T-helper 1 cell (primary cell): ENCODE data around the gene PDCD1.

Source experiments
- DNase-seq, 5 donors: peaks; one replicate each; pipeline ENCODE4 v3.0.0-alpha.2; 2012 to 2020

PDCD1 gene

DNA sequence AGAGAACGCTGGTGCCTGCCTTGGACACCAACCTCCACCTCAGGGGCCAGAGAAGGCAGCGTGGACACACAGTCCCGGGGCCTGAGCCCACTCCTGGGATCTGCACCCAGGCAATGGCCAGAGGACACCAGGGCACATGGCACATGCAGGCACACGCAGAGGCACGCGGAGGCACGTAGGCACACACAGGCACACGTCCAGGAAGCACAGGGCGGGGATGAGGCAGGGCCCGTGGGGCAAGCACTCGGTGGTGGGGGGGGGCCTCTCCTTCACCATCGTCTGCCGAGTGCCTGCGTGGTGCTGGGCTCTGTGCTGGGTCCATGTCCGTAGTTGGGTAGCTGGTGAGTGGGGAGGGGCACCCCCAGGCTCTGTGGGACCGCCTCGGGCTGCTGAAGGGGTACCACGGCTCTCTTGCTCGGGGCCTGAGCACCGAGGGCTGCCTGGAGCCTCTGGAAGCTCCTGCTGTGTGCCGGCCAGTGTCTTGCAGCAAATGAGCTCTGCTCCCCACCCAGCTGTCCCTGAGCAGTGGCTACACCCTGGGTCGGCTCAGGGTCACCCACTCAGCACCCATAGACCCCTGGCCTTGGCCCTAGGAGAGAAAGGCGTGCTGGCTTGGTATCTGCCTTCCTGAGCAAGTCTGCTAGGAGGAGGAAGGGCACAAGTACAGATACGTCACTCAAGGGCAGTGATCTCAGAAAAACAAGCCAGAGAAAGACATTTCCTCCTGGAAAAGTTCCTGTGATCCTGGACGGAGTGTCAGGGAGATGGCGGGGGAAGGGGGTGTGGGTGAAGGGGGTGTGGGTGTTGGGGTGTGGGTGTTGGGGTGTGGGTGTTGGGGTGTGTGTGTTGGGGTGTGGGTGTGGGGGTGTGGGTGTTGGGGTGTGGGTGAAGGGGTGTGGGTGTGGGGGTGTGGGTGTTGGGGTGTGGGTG, 37.3 kb upstream of the PDCD1 start:
- no peak for DNase-seq

DNA sequence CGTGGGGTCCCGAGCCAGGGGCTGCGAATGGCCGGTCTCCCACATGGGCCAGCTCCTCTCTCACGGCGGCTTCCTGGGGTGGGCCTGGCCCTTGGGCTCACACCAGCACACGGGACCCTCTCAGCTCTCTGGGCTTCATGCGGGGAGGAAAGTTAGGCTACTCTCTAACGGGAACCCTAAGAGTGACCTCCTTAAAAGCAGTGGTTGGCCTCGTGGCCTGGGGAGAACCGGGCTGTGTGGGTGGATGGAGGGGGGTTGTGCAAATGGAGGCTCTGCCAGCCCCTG, 36.7 kb upstream of the PDCD1 start:
- no peak for DNase-seq

DNA sequence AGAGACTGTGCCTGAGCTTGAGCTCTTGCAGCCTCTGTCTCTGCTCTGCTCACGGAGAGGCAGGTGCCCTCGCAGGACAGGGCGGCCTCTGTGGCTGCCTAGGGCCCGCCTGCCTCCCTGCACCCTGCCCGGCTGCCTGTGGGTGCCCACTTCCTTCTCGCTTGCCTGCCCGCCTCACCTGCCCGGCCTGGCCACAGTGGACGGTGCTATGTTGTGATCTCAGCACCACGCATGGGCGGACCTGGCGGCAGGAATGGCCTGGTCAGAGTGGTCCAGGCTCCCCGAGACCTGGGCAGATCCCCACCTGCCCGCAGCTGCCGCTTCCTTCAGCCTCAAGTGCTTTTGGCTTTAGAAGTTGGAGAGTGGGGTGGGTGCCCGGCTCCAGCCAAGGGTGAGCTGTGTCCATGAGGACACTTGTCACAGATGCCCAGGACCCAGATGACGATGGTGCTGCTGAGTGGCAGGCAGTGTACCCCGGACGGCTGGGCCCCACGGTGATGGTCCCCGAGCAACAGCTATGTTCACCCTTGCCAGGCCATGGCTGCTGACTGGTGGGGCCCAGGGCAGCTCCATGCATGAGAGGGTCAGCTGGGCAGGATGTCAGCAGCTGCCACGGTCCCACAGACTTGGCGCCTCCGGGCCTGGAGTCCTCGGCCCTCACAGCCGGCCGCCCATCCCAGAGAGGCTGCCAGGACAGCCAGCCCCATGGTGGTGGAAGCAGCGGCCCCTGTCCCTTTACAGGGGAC, 36.2 kb upstream of the PDCD1 start:
- no peak for DNase-seq

DNA sequence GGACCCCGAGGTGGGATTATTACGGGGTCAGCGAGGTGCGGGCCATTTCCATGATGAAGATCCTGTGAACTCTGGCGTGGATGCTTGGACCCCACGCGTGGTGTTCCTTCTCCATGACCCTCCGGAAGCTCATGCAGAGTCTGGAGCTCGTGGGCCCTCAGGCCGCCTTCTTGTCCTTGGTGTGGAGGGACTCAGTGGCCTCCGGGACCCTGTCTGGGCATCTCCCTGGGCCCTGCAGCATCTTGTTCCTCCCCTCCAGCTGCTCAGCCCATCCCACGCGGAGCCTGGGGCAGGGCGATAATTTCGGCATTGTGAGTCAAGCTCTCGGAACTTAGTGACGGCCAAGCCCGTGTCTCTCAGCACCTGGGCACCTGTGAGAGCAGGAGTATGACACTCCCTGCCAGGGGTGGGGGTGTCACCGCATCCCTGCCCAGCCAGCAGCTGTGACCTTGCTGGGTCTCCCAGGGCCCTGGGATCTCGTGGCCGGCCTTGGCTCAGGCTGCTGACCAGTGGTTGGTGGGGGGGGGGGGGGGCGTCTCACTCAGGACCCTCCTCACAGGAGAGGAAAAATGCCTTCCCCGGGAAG, 35.5 kb upstream of the PDCD1 start:
- no peak for DNase-seq

DNA sequence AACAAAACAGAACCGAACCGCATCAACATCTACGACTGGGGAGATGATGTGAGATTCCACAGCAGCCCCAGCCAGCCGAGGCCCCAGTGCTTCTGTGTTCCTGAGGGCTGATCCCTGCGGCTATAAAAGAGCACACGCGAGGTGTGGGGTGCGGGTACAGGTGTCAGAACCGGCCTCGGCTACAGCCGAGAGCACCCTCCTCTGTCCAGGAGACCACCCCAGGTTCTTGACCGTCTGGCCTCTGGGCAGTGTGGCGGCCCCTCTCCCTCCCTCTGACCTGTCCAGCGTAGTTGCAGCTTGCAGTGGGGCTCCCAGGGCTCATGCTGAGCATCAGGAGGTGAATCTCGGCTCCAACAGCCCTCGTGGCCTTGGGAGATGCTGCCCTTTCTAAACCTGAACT, 34.6 kb upstream of the PDCD1 start:
- no peak for DNase-seq

DNA sequence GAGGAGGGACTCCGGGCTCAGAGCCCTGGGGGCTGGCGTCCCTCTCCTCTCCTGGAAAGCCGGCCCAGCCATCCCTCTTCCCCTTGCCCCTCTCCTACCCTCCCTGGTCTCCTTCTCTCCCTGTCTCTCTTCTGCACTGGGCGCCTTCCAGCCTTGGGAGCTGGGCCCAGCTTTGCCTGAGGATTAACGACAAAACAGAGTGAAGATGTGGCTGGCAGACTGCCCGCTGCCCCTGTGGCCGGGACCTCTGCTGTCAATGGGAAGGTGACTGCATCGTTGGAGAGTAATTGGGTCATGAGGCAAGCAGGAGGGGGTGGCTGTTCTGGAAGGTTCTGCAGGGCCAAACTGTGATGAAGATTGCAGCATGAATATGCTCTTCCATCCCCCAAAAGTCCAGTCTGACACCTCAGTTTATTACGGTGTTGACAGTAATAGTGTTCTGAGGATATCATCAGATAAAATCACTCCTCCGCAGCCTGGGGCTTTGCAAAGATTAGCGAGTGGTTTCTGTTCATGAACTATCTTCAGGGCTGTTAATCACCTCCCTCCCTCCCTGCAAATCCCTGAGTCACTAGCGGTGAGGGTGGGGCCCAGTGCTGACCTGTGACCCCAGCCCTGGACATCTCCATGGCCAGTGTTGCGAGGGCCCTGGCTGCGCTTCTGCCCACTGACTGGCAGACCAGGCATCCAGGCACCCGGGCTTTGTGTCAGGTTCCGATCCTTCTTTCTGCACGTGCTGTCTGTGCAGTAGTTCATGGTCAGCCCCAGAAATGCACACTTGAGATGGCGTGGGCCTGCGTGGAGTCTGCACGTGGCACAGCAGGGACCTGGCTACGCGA, 33.8 kb upstream of the PDCD1 start:
- DNase-seq = no peak

DNA sequence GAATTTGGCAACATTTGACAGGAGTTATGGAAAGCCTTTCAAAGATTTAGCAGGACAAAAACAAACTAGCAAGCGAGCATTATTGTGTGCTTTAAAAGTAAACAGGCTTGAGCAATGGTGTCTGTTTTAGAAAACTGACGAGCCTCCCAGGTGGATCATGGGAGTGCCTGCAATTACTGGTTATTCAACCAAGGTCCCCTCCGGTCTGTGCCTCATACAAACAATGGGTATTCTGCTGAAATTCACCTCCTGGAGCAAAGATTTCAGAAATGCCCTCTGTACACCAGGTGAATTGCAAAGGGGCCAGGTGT, 33.2 kb upstream of the PDCD1 start:
- no peak for DNase-seq

DNA sequence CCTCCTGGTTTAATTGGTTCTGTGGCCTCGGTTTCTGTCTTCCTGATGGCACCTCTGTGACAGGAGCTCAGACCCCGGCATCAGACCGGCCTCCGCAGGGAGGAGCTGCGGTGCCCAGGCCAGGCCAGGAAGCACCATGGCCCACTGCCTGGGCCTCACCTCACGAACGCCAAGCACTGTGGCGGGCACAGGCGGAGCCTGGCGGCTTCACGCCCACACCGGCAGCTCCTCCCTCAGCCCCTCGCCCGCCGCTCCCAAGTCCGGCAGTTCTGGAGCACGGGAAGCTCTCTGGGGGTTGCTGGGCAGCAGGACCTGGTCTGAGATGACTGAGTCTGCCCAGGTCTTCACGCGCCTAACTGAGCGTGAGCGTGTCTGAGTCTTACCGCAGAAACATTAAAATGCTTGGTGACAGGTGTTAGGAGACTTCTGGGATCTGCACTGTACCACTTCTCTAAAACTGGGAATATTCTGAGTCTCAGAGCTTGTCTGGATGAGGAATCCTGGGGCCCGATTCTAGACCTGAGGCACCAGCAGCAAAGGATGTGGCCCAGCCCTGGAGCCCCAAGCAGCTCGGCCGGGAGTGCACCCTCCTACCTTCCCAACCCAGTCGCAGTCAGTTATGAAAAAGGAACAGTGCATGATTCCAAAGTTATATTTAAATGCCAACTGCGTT, 32.8 kb upstream of the PDCD1 start:
- no peak for DNase-seq

DNA sequence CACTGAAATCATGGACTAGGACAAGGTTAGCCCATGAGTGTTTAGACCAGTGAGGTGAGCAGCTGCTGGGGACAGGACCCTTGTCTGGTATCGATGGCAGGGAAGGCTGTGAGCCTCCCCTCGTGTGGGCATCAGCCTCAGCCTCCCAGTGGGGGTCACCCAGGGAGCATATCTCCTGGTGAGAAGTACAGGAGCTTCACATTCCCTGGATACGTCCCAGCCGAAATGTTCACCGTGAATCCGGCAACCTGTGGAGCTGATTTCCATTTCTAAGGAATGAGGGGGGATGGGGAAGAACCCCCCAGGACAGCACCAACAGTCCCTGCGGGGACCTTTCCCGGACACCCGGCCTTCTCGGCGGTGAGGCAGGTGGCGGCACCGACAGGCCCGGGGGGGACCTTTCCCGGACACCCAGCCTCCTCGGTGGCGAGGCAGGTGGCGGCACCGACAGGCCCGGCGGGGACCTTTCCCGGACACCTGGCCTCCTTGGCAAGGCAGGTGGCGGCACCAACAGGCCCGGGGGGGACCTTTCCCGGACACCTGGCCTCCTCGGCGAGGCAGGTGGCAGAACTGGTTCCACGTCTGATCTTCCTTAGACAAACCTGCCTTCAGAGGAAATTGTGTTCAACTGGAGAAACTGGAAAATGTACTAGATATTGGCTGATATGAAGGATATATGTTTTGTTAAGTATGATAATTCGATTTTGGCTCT, 32.0 kb upstream of the PDCD1 start:
- no peak for DNase-seq

DNA sequence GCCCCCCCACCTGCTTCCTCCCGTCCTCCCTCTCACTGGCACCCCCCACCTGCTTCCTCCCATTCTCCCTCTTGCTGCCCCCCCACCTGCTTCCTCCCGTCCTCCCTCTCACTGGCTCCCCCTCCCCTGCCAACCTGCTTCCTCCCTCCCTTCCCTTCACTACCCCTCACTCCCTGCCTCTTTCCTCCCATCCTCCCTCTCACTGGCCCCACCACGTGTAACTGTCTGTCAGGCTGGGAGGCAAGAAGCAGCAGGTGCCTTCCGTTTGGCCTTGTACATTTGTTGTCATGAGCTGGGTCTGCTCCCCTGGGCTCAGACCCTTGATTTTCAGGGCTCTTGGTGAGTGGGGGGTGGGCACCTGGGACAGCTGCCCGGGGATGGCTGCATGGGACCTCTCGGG, 29.9 kb upstream of the PDCD1 start:
- no peak for DNase-seq

DNA sequence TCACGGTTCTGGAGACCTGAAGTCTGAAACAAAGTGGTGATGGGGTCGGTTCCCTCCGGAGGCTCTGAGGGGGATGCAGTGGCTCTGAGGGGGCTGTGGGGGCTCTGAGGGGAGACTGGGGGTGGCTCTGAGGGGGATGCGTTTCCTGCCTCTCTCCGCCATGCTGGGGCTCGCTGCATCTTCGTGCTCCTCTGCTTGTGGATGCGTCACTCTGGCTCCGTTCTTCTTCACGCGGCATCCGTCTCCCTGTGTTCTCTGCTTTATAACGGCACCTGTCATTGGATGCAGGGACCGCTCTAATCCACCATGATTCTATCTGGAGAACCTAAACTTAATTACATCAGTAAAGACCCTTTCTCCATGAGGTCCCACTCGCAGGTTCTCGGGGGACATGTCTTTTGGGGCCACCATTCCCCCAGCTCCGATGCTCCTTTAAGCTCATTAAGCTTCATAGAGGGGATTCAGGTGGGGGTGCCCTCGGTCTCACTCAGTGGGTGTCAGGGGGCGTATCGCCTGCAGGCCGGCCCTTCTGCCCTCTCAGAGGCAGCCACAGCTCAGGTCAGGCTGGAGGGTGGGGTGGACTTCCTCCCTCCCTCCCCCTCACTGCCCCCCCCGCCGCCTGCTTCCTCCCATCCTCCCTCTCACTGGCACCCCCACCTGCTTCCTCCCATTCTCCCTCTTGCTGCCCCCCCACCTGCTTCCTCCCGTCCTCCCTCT, 29.3 kb upstream of the PDCD1 start:
- no peak for DNase-seq

DNA sequence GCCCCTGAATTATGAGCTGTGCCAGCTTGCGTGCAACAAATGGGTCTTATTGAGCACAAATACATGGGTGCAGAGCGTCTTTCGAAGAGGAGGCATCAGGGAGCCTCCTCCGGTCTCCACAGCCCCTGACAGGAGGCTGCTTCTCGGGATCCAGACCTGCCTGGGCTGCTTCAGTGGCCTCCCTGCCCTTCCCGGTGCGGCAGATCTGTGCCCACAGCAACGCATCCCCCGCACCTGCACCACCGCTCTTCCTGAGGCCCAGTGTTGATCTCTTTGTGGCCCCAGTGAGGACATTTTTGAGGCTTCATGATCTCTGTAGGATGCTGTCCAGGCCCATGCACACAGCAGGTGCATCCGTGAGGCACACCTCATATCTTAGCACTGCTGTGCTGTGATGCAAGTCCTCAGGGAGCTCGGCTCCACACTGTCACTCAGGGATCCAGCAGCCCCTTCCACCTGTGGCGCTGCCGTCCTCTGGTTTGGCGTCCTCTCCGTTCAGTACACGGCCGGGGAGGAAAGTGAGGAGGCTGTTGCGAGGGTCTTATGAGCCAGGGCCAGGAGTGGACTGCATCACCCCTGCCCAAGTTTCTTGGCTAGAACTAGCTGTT, 28.2 kb upstream of the PDCD1 start:
- no peak for DNase-seq

DNA sequence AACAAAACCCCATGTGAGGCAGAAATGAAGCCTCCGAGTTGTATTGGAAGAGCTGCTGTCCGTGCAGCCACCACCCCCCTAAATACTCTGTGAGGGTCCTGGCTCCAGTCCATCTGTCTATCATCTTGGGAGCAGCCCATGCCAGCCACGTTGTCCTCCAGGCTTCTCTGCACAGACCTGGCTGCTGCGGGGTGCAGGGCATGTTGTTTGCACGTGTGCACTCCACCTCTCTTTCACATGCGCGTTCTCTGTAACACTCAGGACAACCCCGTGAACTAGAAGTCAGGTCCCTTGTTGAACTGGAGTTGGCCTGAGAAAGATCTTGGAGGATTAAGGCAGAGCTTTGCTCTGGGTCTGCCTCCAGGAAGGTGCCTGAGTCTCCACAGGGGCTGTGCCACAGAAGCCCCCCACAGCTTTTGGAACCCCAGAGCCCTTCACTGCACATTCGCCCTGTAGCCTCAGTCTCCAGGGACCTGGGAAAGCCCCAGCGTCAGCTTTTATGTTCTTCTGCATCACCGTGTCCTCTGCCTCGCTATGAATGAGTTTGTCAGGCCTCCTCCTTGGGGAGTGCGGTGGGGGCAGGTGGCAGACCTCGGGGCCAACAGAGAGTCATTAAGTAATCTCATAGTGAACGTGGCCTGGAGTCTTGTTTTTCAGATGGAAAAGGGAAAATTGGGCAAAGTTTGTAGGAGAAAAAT, 27.4 kb upstream of the PDCD1 start:
- DNase-seq = no peak

DNA sequence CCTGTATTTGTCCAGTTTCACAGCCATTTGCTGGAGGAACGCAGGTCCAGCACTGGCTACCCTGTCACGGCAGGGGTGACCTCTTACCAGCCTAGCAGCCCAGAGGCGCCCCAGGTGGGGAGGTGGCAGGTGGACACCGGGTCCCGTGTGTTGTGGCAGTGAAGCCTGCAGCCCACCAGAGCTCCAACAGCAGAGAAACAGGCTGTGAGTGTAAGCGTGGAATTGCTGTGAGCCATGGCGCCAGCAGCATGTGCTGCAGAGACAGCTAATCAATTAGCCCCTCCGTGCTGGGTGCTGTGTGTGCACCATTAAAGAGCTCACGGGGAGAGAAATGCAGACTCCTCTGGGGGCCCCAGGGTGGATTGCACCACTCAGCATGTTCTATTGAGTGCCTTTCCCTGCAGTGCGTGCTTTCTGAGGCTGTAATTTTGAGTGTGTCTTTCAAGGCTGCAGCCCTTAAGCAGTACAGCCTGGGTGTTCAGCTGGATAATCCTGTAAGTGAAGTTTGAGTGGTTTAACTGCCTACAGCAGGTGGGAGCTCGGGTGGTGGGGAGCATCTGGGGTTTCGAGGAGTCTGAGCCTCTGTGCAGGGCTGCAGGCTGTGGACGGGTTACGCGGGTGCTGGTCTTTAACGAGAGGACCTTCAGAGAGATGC, 26.7 kb upstream of the PDCD1 start:
- DNase-seq = no peak

DNA sequence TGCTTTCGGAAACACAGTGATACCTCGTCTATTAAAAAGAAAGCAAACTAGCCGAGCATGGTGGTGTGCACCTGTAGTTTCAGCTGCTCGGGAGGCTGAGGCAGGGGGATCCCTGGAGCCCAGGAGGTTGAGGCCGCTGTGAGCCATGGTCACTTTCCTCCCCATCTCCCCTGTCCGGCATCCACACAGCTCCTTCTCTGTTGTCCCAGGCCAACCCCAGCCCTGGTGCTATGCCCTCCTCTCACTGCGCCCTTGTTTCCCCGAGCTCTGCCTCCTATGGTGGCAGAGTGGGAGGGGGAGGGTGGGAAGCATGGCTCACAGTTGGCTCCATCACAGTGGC, 26.2 kb upstream of the PDCD1 start:
- no peak for DNase-seq

DNA sequence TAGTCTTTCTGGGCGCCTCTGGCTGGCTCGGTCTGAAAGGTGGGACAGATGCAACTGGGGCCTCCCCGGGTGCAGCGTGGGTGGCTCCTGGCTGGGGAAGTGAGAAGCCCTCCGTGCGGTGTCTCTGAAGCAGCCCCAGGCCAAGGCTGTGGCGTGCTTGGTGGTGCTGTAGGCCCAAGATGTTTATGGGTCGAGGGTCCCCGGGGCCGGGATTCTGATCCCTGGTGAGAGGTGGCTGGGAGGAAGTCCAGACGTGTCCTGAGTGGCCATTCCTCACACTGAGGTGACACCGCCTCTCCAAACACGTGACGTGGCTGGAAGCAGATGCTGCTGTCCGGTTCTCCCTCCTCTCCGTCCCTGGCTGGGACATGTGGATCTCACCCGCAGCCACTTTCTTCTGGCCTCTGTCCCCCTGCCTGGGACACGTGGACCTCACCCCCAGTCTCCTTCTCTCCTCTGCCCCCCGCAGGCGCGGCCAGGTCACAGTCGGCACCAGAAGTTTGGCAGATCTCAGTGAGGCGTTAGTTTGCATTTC, 23.5 kb upstream of the PDCD1 start:
- DNase-seq = no peak

DNA sequence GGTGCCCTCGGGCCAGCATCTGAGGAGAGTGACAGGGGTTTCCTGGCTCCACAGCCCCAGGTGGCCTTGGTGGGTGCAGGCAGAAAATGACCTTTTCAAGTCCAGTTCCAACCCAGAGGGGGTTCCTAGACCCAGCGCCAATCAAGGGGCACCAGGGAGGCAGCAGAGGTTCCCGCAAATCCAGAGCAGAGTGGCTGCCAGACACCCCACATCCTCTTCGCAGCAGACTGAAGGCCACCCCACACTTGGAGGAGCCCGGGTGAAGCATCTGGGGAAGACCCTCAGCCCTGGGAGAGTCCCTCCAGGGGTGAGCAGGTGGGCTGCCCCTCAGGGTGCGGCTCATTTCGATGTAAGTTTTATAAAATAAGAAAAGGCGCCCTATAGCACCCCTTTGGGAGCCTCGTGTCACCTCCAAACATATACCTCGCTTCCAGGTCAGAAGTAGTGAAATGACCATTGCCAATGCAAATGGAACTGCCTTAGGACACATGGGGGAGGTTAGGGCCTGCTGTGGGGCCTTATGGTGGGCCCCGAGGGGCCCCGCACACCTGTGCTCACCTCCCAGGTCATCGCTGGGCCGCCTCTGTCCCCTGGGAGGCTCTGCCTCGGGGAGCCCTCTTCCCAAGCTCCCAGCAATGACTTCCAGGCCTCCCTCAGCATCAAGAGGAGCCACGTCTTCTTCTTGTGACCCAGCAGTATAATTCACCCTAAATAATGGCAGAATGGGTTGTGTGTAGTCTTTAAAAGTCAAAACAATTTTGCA, 21.8 kb upstream of the PDCD1 start:
- no peak for DNase-seq

DNA sequence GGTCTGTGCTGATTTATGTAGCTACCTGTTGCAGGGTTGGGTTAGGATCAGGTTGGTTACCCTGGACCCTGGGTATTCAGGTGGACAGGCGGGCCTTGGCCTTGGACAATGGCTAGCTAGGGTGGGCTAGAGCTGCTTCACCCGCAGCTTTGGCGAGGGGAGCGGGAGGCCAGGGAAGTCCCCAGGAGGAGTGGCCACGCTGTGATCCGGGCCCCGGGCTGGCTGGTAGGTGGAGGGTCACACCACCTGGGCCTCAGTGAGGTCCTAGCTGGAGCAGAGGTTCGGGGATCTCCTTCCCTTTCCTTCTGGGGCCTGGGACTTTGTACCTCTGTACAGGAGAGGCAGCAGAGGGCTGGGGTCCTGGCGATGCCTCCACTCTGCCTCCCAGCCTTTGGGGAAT, 20.6 kb upstream of the PDCD1 start:
- no peak for DNase-seq
